HG02571 (cell line): ENCODE data around the gene C1QTNF2.
A peak's percentile ranks its signal among the peaks of the same experiment; 100 is the strongest.

ENCODE experiments used
- ATAC-seq: cut with Tn5 transposase; IDR thresholded peaks from one replicate; pipeline ENCODE4 v1.9.1; 2021; ENCODE audit warnings: mild to moderate bottlenecking, moderate library complexity; ENCODE audit not compliant: unreplicated experiment

C1QTNF2 gene

GRCh38 chr5:160369990-160370712 is at the start of gene C1QTNF2:
C1QTNF2 (minus strand) TSS chr5:160370626; CDS start chr5:160355011, 15,615 bp downstream.
- no peak for ATAC-seq

- ATAC-seq = no peak
Measured at GRCh38 chr5:160420331-160420610, 49.8 kb upstream of the C1QTNF2 start.

- peak; percentile 33 for ATAC-seq
Measured at GRCh38 chr5:160419458-160420330, 49.3 kb upstream of the C1QTNF2 start.

- peak; percentile 65 for ATAC-seq
Measured at GRCh38 chr5:160418561-160419457, 48.4 kb upstream of the C1QTNF2 start, which contains the start of gene SLU7. SLU7 (minus strand) TSS chr5:160419081; CDS start chr5:160415294, 3,787 bp downstream.

- ATAC-seq = peak; percentile 88
Measured at GRCh38 chr5:160399402-160400353, 29.3 kb upstream of the C1QTNF2 start, which contains the start of gene FAM200C. FAM200C (minus strand) TSS chr5:160400054; CDS start chr5:160395490, 4,564 bp downstream.

GRCh38 chr5:160398806-160399205 is 28.4 kb upstream of the C1QTNF2 start:
- no peak for ATAC-seq

GRCh38 chr5:160397492-160397891 is 27.1 kb upstream of the C1QTNF2 start:
- no peak for ATAC-seq

- no peak for ATAC-seq
Measured at GRCh38 chr5:160395111-160395510, 24.7 kb upstream of the C1QTNF2 start.

GRCh38 chr5:160390787-160391696 is 20.6 kb upstream of the C1QTNF2 start:
- ATAC-seq = no peak

GRCh38 chr5:160387445-160387844 is 17.0 kb upstream of the C1QTNF2 start:
- ATAC-seq = no peak

GRCh38 chr5:160385496-160385895 is 15.1 kb upstream of the C1QTNF2 start:
- no peak for ATAC-seq

GRCh38 chr5:160384681-160385080 is 14.3 kb upstream of the C1QTNF2 start:
- ATAC-seq = no peak

GRCh38 chr5:160382346-160382745 is 11.9 kb upstream of the C1QTNF2 start:
- ATAC-seq = no peak

GRCh38 chr5:160380041-160380440 is 9.6 kb upstream of the C1QTNF2 start:
- no peak for ATAC-seq

- no peak for ATAC-seq
Measured at GRCh38 chr5:160379511-160379910, 9.1 kb upstream of the C1QTNF2 start.

- no peak for ATAC-seq
Measured at GRCh38 chr5:160378330-160378729, 7.9 kb upstream of the C1QTNF2 start.

GRCh38 chr5:160377651-160378050 is 7.2 kb upstream of the C1QTNF2 start:
- ATAC-seq = no peak

- ATAC-seq = no peak
Measured at GRCh38 chr5:160376416-160376815, 6.0 kb upstream of the C1QTNF2 start.

- ATAC-seq = no peak
Measured at GRCh38 chr5:160375701-160376100, 5.3 kb upstream of the C1QTNF2 start.
